ENCODE data around the gene DNAJB6. TPM values are rescaled to one million over a fixed set of nuclear protein-coding genes. Genes with fewer than 3 reads are reported as not detected.

DNAJB6 gene
- total RNA-seq, 1 donor from 2014 or later: 172 TPM

DNA sequence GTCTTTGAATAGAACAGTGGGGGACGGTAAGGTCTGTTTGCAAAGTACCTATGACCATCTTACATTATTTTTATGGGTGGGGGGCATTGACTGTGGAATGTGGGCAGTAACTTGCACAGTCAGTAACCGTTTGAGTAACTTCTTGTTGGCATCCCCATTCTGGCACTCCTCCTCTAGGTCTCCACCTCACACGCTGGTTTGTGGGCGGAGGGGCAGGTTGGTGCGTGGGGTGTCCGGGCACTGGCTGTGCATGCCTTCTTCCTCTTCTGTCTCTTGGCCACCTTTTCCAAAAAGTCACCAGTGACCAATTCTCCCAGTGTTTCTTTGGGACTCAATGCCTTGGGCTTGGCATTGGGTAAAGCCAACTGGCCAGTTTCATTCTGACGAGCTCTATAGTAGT is 43.6 kb downstream of the DNAJB6 start:
- H3K4me3 ChIP-seq: no peak overlapping the region
- Mint-ChIP-seq H3K27me3 (ENCODE audit: insufficient read depth, low read depth) (peaks cover 3% of the 10 kb centered on the region), H3K27ac (no peak overlapping the region), H3K9me3 (no peaks in the 10 kb centered on the region), H3K36me3 (peaks cover 54% of the 10 kb centered on the region), H3K4me1 (peaks cover 11% of the 10 kb centered on the region), H3K4me3 (no peak overlapping the region)
- peaks cover 62% of the 10 kb centered on the region for H4K20me1 ChIP-seq (ENCODE audit: low read depth)
- no peak overlapping the region for H2AFZ ChIP-seq (replicated peaks)
- H3K36me3 ChIP-seq: peaks cover 6% of the 10 kb centered on the region
- no peaks in the 10 kb centered on the region for H3K9me3 ChIP-seq (ENCODE audit: low read depth)
- peaks cover 74% of the 10 kb centered on the region for H3K79me2 ChIP-seq (ENCODE audit: low read depth)
- no peaks in the 10 kb centered on the region for H3K27me3 ChIP-seq
- no peak overlapping the region for H3K9ac ChIP-seq
- H3K4me2 ChIP-seq: no peak overlapping the region
- no peaks in the 10 kb centered on the region for H3K4me1 ChIP-seq
- H3K27ac ChIP-seq: no peak overlapping the region
- peaks cover 3% of the 10 kb centered on the region for H3F3A ChIP-seq (ENCODE audit: low read depth)
- TF ChIP-seq, protein P1, sequence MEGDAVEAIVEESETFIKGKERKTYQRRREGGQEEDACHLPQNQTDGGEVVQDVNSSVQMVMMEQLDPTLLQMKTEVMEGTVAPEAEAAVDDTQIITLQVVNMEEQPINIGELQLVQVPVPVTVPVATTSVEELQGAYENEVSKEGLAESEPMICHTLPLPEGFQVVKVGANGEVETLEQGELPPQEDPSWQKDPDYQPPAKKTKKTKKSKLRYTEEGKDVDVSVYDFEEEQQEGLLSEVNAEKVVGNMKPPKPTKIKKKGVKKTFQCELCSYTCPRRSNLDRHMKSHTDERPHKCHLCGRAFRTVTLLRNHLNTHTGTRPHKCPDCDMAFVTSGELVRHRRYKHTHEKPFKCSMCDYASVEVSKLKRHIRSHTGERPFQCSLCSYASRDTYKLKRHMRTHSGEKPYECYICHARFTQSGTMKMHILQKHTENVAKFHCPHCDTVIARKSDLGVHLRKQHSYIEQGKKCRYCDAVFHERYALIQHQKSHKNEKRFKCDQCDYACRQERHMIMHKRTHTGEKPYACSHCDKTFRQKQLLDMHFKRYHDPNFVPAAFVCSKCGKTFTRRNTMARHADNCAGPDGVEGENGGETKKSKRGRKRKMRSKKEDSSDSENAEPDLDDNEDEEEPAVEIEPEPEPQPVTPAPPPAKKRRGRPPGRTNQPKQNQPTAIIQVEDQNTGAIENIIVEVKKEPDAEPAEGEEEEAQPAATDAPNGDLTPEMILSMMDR (IDR thresholded peaks at IDR 0.05): no peak
- no peak for TF ChIP-seq EZH2phosphoT487 (IDR thresholded peaks at IDR 0.05)
- TF ChIP-seq EZH2 (IDR thresholded peaks at IDR 0.05): no peak
- DNase-seq (ENCODE audit: low spot score): no peak

DNA sequence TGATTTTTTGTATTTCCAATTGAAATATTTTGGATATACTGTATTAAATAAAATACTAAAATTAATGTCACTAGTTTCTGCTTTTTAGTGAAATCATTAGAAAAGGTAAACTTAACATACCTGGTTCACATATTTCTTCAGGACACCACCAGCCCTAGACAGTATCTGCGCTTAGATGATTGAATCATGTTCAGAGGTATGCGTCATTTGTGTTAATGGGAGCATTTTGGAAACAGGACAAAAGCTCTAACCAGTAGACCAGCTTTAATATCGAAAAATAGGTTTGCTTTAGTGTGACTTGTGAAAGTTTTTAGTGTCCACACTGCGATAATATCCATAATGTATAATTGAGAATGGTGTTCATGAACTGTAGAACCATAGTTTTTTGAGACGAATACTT is 47.1 kb downstream of the DNAJB6 start:
- Histone ChIP-seq H4K20me1 (ENCODE audit: low read depth) (peaks cover 33% of the 10 kb centered on the region), H3K9ac (no peak overlapping the region), H3K36me3 (peaks cover 6% of the 10 kb centered on the region), H3F3A (ENCODE audit: low read depth) (peaks cover 8% of the 10 kb centered on the region), H3K4me2 (no peak overlapping the region), H3K27me3 (no peaks in the 10 kb centered on the region), H3K27ac (no peak overlapping the region), H3K9me3 (ENCODE audit: low read depth) (no peaks in the 10 kb centered on the region), H3K4me1 (no peaks in the 10 kb centered on the region), H3K4me3 (no peak overlapping the region), H3K79me2 (ENCODE audit: low read depth) (peaks cover 56% of the 10 kb centered on the region), H2AFZ (replicated peaks) (no peak overlapping the region)
- no peak for TF ChIP-seq EZH2 (IDR thresholded peaks at IDR 0.05)
- no peak for TF ChIP-seq EZH2phosphoT487 (IDR thresholded peaks at IDR 0.05)
- TF ChIP-seq, protein P1 (IDR thresholded peaks at IDR 0.05): no peak
- Mint-ChIP-seq H3K9me3 (no peaks in the 10 kb centered on the region), H3K27ac (no peak overlapping the region), H3K27me3 (ENCODE audit: insufficient read depth, low read depth) (no peaks in the 10 kb centered on the region), H3K4me1 (peaks cover 7% of the 10 kb centered on the region), H3K36me3 (peaks cover 44% of the 10 kb centered on the region), H3K4me3 (no peak overlapping the region)
- no peak for DNase-seq (ENCODE audit: low spot score)

DNA sequence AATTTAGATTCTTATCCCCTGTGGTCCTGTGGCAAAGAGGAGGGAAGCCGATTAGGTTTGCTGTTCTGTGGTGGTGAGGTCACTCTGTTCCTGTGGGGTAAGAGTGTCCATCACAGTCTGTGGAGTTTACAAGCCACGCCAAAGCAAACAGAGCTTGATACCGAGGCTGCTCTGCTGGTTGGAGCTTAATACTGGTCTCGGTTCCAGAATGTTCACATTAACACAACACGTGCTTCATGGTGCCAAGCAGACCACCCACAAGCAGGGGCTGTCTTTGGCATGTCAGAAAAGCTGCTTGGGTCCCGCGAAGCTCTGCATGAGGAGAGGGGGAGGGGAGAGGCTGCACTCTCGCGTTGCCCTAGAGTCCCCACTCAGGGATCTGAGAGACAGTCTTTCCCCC is 47.5 kb downstream of the DNAJB6 start:
- no peaks in the 10 kb centered on the region for H3K4me1 ChIP-seq
- no peak overlapping the region for H2AFZ ChIP-seq (replicated peaks)
- H3K27me3 ChIP-seq: no peaks in the 10 kb centered on the region
- Mint-ChIP-seq H3K9me3 (no peaks in the 10 kb centered on the region), H3K36me3 (peaks cover 45% of the 10 kb centered on the region), H3K4me1 (peaks cover 7% of the 10 kb centered on the region), H3K27ac (no peak overlapping the region), H3K27me3 (ENCODE audit: insufficient read depth, low read depth) (no peaks in the 10 kb centered on the region), H3K4me3 (no peak overlapping the region)
- peaks cover 34% of the 10 kb centered on the region for H4K20me1 ChIP-seq (ENCODE audit: low read depth)
- H3K9ac ChIP-seq: no peak overlapping the region
- H3K4me3 ChIP-seq: no peak overlapping the region
- peaks cover 6% of the 10 kb centered on the region for H3K36me3 ChIP-seq
- H3F3A ChIP-seq (ENCODE audit: low read depth): peaks cover 8% of the 10 kb centered on the region
- H3K9me3 ChIP-seq (ENCODE audit: low read depth): no peaks in the 10 kb centered on the region
- no peak overlapping the region for H3K27ac ChIP-seq
- H3K4me2 ChIP-seq: no peak overlapping the region
- peak; percentile 16 for DNase-seq (ENCODE audit: low spot score)
- H3K79me2 ChIP-seq (ENCODE audit: low read depth): peaks cover 56% of the 10 kb centered on the region
- TF ChIP-seq, protein P1 (IDR thresholded peaks at IDR 0.05): no peak
- TF ChIP-seq EZH2phosphoT487 (IDR thresholded peaks at IDR 0.05) (no peak), EZH2 (IDR thresholded peaks at IDR 0.05) (no peak)

Measured in neural progenitor cell (in vitro differentiated cells).